ENCODE results near the gene NAPB. TPM values are rescaled to one million over a fixed set of nuclear protein-coding genes. Genes with fewer than 3 reads are reported as not detected.

NAPB gene
- total RNA-seq, 2 experiments from 2014 or later, result 6.1 to 8.1 TPM

- H3K9me3 Mint-ChIP-seq (ENCODE audit: low read depth), result no peaks in the 10 kb centered on the region
- ChIA-PET POLR2A (no interaction called here), CTCF (no interaction called here)
- peaks cover 2% of the 10 kb centered on the region for H3K4me1 Mint-ChIP-seq
- H3K27ac Mint-ChIP-seq, result no peak overlapping the region
- DNase-seq (no peak), ATAC-seq (no peak)
- H3K36me3 Mint-ChIP-seq (ENCODE audit: low read depth), result peaks cover 41% of the 10 kb centered on the region
- intact Hi-C loops (cut with DNase I, micrococcal nuclease), result no loop called here
- no peak overlapping the region for H3K4me3 Mint-ChIP-seq
- no peaks in the 10 kb centered on the region for H3K27me3 Mint-ChIP-seq
These were observed 39.4 kb downstream of the NAPB start for GRCh38 chr20:23381876-23382275.

GRCh38 chr20:23379772-23380171 is 41.5 kb downstream of the NAPB start:
- H3K4me1 Mint-ChIP-seq, result peaks cover 7% of the 10 kb centered on the region
- H3K9me3 Mint-ChIP-seq (ENCODE audit: low read depth), result no peaks in the 10 kb centered on the region
- CTCF ChIA-PET, result interaction anchor here (1.3 to 1.7 kb wide), 2 partner anchors 9 to 12 kb away, joined by 6 to 8 read pairs; no protein-coding TSS in a partner anchor
- POLR2A ChIA-PET, result no interaction called here
- intact Hi-C loops (cut with DNase I, micrococcal nuclease), result no loop called here
- peaks cover 45% of the 10 kb centered on the region for H3K36me3 Mint-ChIP-seq (ENCODE audit: low read depth)
- H3K4me3 Mint-ChIP-seq, result no peak overlapping the region
- DNase-seq, result no peak
- ATAC-seq, result no peak
- no peak overlapping the region for H3K27ac Mint-ChIP-seq
- no peaks in the 10 kb centered on the region for H3K27me3 Mint-ChIP-seq

GRCh38 chr20:23375827-23376226 is 45.5 kb downstream of the NAPB start:
- Mint-ChIP-seq H3K27me3 (no peaks in the 10 kb centered on the region), H3K27ac (peak overlapping the region; percentile 10), H3K9me3 (ENCODE audit: low read depth) (no peaks in the 10 kb centered on the region), H3K36me3 (ENCODE audit: low read depth) (peaks cover 43% of the 10 kb centered on the region), H3K4me1 (peaks cover 5% of the 10 kb centered on the region), H3K4me3 (no peak overlapping the region)
- ATAC-seq (peak; percentile 55), DNase-seq (no peak)
- POLR2A ChIA-PET, result no interaction called here
- intact Hi-C loops (cut with DNase I, micrococcal nuclease), result no loop called here
- CTCF ChIA-PET, result interaction anchor here (1.5 kb wide), 1 partner anchor 26 kb away, joined by 5 read pairs; the partner anchor contains the start of gene NXT1

GRCh38 chr20:23374441-23374840 is 46.8 kb downstream of the NAPB start:
- POLR2A ChIA-PET, result no interaction called here

GRCh38 chr20:23371496-23371895 is 49.8 kb downstream of the NAPB start:
- H3K4me3 Mint-ChIP-seq, result no peak overlapping the region
- no peak overlapping the region for H3K27ac Mint-ChIP-seq
- intact Hi-C loops (cut with DNase I, micrococcal nuclease), result no loop called here
- H3K9me3 Mint-ChIP-seq (ENCODE audit: low read depth), result no peaks in the 10 kb centered on the region
- DNase-seq, result no peak
- POLR2A ChIA-PET, result no interaction called here
- ATAC-seq, result no peak
- peaks cover 48% of the 10 kb centered on the region for H3K36me3 Mint-ChIP-seq (ENCODE audit: low read depth)
- CTCF ChIA-PET, result no interaction called here
- peaks cover 23% of the 10 kb centered on the region for H3K4me1 Mint-ChIP-seq
- no peaks in the 10 kb centered on the region for H3K27me3 Mint-ChIP-seq

More at GRCh38 chr20:23374441-23374840, 46.8 kb downstream of the NAPB start:
- Mint-ChIP-seq H3K27me3 (no peaks in the 10 kb centered on the region), H3K36me3 (ENCODE audit: low read depth) (peaks cover 51% of the 10 kb centered on the region), H3K4me3 (no peak overlapping the region), H3K9me3 (ENCODE audit: low read depth) (no peaks in the 10 kb centered on the region), H3K4me1 (peaks cover 5% of the 10 kb centered on the region), H3K27ac (no peak overlapping the region)
- ATAC-seq (no peak), DNase-seq (no peak)
- CTCF ChIA-PET, result interaction anchor here (0.9 to 1.5 kb wide), 2 partner anchors 8 to 24 kb away, joined by 3 to 5 read pairs; partner anchors contain the start of gene NXT1
- intact Hi-C loops (cut with DNase I, micrococcal nuclease), result no loop called here

- Mint-ChIP-seq H3K27me3 (no peaks in the 10 kb centered on the region), H3K9me3 (ENCODE audit: low read depth) (no peaks in the 10 kb centered on the region), H3K36me3 (ENCODE audit: low read depth) (peaks cover 46% of the 10 kb centered on the region), H3K4me3 (no peak overlapping the region), H3K27ac (no peak overlapping the region), H3K4me1 (peaks cover 29% of the 10 kb centered on the region)
- ATAC-seq (no peak), DNase-seq (no peak)
- ChIA-PET POLR2A (no interaction called here), CTCF (interaction anchor here (0.8 to 1.2 kb wide), 2 partner anchors 9 to 21 kb away, joined by 3 to 8 read pairs; no protein-coding TSS in a partner anchor)
- intact Hi-C loops (cut with DNase I, micrococcal nuclease), result no loop called here
These were observed 50.4 kb downstream of the NAPB start for GRCh38 chr20:23370873-23371272.

- no peak overlapping the region for H3K4me3 Mint-ChIP-seq
- ChIA-PET POLR2A (no interaction called here), CTCF (interaction anchor here (0.8 to 1.2 kb wide), 2 partner anchors 9 to 21 kb away, joined by 3 to 8 read pairs; no protein-coding TSS in a partner anchor)
- no peaks in the 10 kb centered on the region for H3K9me3 Mint-ChIP-seq (ENCODE audit: low read depth)
- intact Hi-C loops (cut with DNase I, micrococcal nuclease), result no loop called here
- no peak for ATAC-seq
- DNase-seq, result no peak
- H3K36me3 Mint-ChIP-seq (ENCODE audit: low read depth), result peaks cover 42% of the 10 kb centered on the region
- H3K27me3 Mint-ChIP-seq, result no peaks in the 10 kb centered on the region
- no peak overlapping the region for H3K27ac Mint-ChIP-seq
- H3K4me1 Mint-ChIP-seq, result peaks cover 26% of the 10 kb centered on the region
These were observed 51.0 kb downstream of the NAPB start for GRCh38 chr20:23370274-23370673.

GRCh38 chr20:23369072-23369823 is 52.0 kb downstream of the NAPB start:
- H3K9me3 Mint-ChIP-seq (ENCODE audit: low read depth), result no peaks in the 10 kb centered on the region
- H3K27me3 Mint-ChIP-seq, result no peaks in the 10 kb centered on the region
- intact Hi-C loops (cut with DNase I, micrococcal nuclease), result loop anchor here in 1 of 2 experiments (10.0 kb wide), 1 partner anchor 1686 kb away; the partner anchor contains the start of gene ACSS1
- no peak overlapping the region for H3K27ac Mint-ChIP-seq
- no peak overlapping the region for H3K4me3 Mint-ChIP-seq
- H3K36me3 Mint-ChIP-seq (ENCODE audit: low read depth), result peaks cover 52% of the 10 kb centered on the region
- ATAC-seq (no peak), DNase-seq (no peak)
- ChIA-PET CTCF (interaction anchor here (0.8 to 1.6 kb wide), 3 partner anchors 10 to 30 kb away, joined by 3 to 6 read pairs (median 6); no protein-coding TSS in a partner anchor), POLR2A (no interaction called here)
- peaks cover 36% of the 10 kb centered on the region for H3K4me1 Mint-ChIP-seq

GRCh38 chr20:23368316-23369071 is 52.8 kb downstream of the NAPB start:
- Mint-ChIP-seq H3K4me3 (no peak overlapping the region), H3K9me3 (ENCODE audit: low read depth) (no peaks in the 10 kb centered on the region), H3K27ac (no peak overlapping the region), H3K4me1 (peaks cover 43% of the 10 kb centered on the region), H3K36me3 (ENCODE audit: low read depth) (peaks cover 49% of the 10 kb centered on the region), H3K27me3 (no peaks in the 10 kb centered on the region)
- ChIA-PET POLR2A (no interaction called here), CTCF (interaction anchor here (0.8 to 1.6 kb wide), 3 partner anchors 11 to 31 kb away, joined by 3 to 6 read pairs (median 6); no protein-coding TSS in a partner anchor)
- DNase-seq (no peak), ATAC-seq (no peak)
- intact Hi-C loops (cut with DNase I, micrococcal nuclease), result loop anchor here in 1 of 2 experiments (10.0 kb wide), 1 partner anchor 1686 kb away; the partner anchor contains the start of gene ACSS1

- Mint-ChIP-seq H3K36me3 (ENCODE audit: low read depth) (peaks cover 49% of the 10 kb centered on the region), H3K27ac (no peak overlapping the region), H3K9me3 (ENCODE audit: low read depth) (no peaks in the 10 kb centered on the region), H3K27me3 (no peaks in the 10 kb centered on the region), H3K4me3 (no peak overlapping the region), H3K4me1 (peaks cover 51% of the 10 kb centered on the region)
- POLR2A ChIA-PET, result no interaction called here
- DNase-seq, result no peak
- peak; percentile 71 for ATAC-seq
- intact Hi-C loops (cut with DNase I, micrococcal nuclease), result loop anchor here (1.0 to 10.0 kb wide), 4 partner anchors 32 to 1687 kb away; partner anchors contain the start of gene ACSS1 (in 1 of the 2)
- CTCF ChIA-PET, result interaction anchor here (1.3 to 1.6 kb wide), 3 partner anchors 12 to 54 kb away, joined by 3 to 6 read pairs (median 4); partner anchors contain the start of gene NAPB
These were observed 53.5 kb downstream of the NAPB start for GRCh38 chr20:23367770-23368169.

- peak; percentile 7 for ATAC-seq
- Mint-ChIP-seq H3K4me3 (no peak overlapping the region), H3K27me3 (no peaks in the 10 kb centered on the region), H3K27ac (peak overlapping the region; percentile 59), H3K36me3 (ENCODE audit: low read depth) (peaks cover 43% of the 10 kb centered on the region), H3K4me1 (peaks cover 51% of the 10 kb centered on the region), H3K9me3 (ENCODE audit: low read depth) (no peaks in the 10 kb centered on the region)
- POLR2A ChIA-PET, result interaction anchor here (0.6 to 1.2 kb wide), 5 partner anchors 8 to 55 kb away, joined by 3 to 6 read pairs (median 3); partner anchors contain the start of genes NAPB and NXT1
- no peak for DNase-seq
- CTCF ChIA-PET, result interaction anchor here (0.6 to 1.3 kb wide), 6 partner anchors 8 to 59 kb away, joined by 3 to 5 read pairs (median 3); partner anchors contain the start of genes NAPB and NXT1
- intact Hi-C loops (cut with DNase I, micrococcal nuclease), result loop anchor here (1.0 to 10.0 kb wide), 2 partner anchors 33 to 1688 kb away; partner anchors contain the start of gene ACSS1 (in 1 of the 2)
These were observed 54.9 kb downstream of the NAPB start for GRCh38 chr20:23366384-23366783.
